Measurements from ENCODE around the gene GLRX. TPM values are rescaled to one million over a fixed set of nuclear protein-coding genes. Genes with fewer than 3 reads are reported as not detected.

Gene GLRX
- polyA plus RNA-seq, 2 of the 4 experiments (the other 2 are of a cell fraction), result 106 to 329 TPM

DNA sequence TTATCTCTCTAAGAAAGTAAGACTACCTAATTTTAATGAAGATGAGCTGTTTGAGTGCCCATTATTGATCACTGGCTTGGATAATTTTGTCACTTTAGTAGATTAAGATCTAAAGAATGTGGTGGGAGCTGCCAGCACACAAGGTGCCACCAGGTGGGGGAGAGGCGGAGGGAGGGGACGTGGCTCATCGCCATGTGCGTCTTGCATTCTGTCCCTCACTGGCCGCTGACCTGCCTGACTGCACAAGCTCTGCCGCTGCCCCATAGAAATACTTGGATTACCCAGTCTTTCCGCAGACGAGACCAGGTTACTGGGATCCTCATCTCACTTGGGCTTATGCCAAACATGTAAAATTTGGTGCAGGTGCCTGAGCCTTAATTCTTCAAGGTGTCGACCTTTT is 53.8 kb downstream of the GLRX start:
- ATAC-seq (no peak), FAIRE-seq (no peak), DNase-seq (ENCODE audit: low read depth in 1 of 2, low spot score in 1 of 2) (no peak)
- Histone ChIP-seq H3K4me2 (no peak overlapping the region), H3K9me3 (no peaks in the 10 kb centered on the region), H3K27ac (no peak overlapping the region), H3K4me3 (no peak overlapping the region), H3K4me1 (peaks cover 7% of the 10 kb centered on the region)
- 97% methylated on average over 9 of the region's 9 CpGs for WGBS (ENCODE audit: missing lambda C conversion rate)
- POLR2A ChIA-PET, result interaction anchor here (1.1 kb wide), 1 partner anchor 122 kb away, joined by 4 read pairs; the partner anchor contains the start of gene RFESD
- CTCF ChIA-PET, result interaction anchor here (2.2 to 5.9 kb wide), 4 partner anchors 14 to 105 kb away, joined by 5 to 64 read pairs (median 16); no protein-coding TSS in a partner anchor
- TF ChIP-seq ZSCAN20 (CRISPR knock-in tag; IDR thresholded peaks at IDR 0.05) (no peak), HEYL (CRISPR knock-in tag; IDR thresholded peaks at IDR 0.05) (no peak), EHMT2 (IDR thresholded peaks at IDR 0.05; ENCODE audit: low read depth) (no peak), FOSB (CRISPR knock-in tag; IDR thresholded peaks at IDR 0.05) (no peak), CHD2 (IDR thresholded peaks at IDR 0.05; ENCODE audit: low read length, partially characterized antibody) (no peak), ZFP36 (IDR thresholded peaks at IDR 0.05; ENCODE audit: borderline replicate concordance, partially characterized antibody) (no peak), CBX2 (IDR thresholded peaks at IDR 0.05; ENCODE audit: borderline replicate concordance, low read depth) (no peak), HOXB5 (CRISPR knock-in tag; IDR thresholded peaks at IDR 0.05) (no peak), TFCP2L1 (CRISPR knock-in tag; IDR thresholded peaks at IDR 0.05) (no peak), EHF (CRISPR knock-in tag; IDR thresholded peaks at IDR 0.05) (no peak), MYC (IDR thresholded peaks at IDR 0.05; ENCODE audit: borderline replicate concordance, low read length) (no peak), RFX5 (IDR thresholded peaks at IDR 0.05) (no peak), NPAS2 (CRISPR knock-in tag; IDR thresholded peaks at IDR 0.05; ENCODE audit: borderline replicate concordance) (no peak), MAFK (IDR thresholded peaks at IDR 0.05; ENCODE audit: partially characterized antibody) (no peak), RARB (CRISPR knock-in tag; IDR thresholded peaks at IDR 0.05) (no peak), JUN (IDR thresholded peaks at IDR 0.05) (no peak), NFE2L2 (conservative IDR thresholded peaks at IDR 0.05; ENCODE audit: low read length) (no peak)
- TF ChIP-seq, protein P1, sequence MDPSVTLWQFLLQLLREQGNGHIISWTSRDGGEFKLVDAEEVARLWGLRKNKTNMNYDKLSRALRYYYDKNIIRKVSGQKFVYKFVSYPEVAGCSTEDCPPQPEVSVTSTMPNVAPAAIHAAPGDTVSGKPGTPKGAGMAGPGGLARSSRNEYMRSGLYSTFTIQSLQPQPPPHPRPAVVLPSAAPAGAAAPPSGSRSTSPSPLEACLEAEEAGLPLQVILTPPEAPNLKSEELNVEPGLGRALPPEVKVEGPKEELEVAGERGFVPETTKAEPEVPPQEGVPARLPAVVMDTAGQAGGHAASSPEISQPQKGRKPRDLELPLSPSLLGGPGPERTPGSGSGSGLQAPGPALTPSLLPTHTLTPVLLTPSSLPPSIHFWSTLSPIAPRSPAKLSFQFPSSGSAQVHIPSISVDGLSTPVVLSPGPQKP (IDR thresholded peaks at IDR 0.05; ENCODE audit: low read depth, low read length), result no peak
- TF ChIP-seq, protein P2, sequence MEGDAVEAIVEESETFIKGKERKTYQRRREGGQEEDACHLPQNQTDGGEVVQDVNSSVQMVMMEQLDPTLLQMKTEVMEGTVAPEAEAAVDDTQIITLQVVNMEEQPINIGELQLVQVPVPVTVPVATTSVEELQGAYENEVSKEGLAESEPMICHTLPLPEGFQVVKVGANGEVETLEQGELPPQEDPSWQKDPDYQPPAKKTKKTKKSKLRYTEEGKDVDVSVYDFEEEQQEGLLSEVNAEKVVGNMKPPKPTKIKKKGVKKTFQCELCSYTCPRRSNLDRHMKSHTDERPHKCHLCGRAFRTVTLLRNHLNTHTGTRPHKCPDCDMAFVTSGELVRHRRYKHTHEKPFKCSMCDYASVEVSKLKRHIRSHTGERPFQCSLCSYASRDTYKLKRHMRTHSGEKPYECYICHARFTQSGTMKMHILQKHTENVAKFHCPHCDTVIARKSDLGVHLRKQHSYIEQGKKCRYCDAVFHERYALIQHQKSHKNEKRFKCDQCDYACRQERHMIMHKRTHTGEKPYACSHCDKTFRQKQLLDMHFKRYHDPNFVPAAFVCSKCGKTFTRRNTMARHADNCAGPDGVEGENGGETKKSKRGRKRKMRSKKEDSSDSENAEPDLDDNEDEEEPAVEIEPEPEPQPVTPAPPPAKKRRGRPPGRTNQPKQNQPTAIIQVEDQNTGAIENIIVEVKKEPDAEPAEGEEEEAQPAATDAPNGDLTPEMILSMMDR (IDR thresholded peaks at IDR 0.05), result no peak
- TF ChIP-seq, protein P3, sequence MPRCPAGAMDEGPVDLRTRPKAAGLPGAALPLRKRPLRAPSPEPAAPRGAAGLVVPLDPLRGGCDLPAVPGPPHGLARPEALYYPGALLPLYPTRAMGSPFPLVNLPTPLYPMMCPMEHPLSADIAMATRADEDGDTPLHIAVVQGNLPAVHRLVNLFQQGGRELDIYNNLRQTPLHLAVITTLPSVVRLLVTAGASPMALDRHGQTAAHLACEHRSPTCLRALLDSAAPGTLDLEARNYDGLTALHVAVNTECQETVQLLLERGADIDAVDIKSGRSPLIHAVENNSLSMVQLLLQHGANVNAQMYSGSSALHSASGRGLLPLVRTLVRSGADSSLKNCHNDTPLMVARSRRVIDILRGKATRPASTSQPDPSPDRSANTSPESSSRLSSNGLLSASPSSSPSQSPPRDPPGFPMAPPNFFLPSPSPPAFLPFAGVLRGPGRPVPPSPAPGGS (IDR thresholded peaks at IDR 0.05), result no peak

DNA sequence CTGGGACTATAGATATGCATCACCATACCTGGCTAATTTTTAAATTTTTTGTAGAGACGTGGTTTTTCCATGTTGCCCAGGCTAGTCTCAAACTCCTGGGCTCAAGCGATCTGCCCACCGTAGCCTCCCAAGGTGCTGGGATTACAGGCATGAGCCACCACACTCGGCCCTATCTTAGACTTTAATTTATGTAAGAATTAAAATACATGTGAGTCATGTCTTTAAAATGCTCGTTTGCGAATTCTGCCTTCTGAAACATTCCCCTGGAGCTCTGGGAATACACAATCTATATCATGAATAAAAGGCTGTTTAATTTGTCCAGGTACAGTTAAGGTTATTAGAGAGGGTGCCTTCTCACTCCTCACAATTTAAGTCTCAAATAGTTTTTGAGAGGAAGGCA is 58.6 kb downstream of the GLRX start:
- FAIRE-seq, result no peak
- H3K4me2 ChIP-seq, result no peak overlapping the region
- TF ChIP-seq, protein P4, sequence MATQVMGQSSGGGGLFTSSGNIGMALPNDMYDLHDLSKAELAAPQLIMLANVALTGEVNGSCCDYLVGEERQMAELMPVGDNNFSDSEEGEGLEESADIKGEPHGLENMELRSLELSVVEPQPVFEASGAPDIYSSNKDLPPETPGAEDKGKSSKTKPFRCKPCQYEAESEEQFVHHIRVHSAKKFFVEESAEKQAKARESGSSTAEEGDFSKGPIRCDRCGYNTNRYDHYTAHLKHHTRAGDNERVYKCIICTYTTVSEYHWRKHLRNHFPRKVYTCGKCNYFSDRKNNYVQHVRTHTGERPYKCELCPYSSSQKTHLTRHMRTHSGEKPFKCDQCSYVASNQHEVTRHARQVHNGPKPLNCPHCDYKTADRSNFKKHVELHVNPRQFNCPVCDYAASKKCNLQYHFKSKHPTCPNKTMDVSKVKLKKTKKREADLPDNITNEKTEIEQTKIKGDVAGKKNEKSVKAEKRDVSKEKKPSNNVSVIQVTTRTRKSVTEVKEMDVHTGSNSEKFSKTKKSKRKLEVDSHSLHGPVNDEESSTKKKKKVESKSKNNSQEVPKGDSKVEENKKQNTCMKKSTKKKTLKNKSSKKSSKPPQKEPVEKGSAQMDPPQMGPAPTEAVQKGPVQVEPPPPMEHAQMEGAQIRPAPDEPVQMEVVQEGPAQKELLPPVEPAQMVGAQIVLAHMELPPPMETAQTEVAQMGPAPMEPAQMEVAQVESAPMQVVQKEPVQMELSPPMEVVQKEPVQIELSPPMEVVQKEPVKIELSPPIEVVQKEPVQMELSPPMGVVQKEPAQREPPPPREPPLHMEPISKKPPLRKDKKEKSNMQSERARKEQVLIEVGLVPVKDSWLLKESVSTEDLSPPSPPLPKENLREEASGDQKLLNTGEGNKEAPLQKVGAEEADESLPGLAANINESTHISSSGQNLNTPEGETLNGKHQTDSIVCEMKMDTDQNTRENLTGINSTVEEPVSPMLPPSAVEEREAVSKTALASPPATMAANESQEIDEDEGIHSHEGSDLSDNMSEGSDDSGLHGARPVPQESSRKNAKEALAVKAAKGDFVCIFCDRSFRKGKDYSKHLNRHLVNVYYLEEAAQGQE (IDR thresholded peaks at IDR 0.05), result no peak
- no peak for TF ChIP-seq EHF (CRISPR knock-in tag; IDR thresholded peaks at IDR 0.05)
- TF ChIP-seq NR3C1 (IDR thresholded peaks at IDR 0.05), result no peak
- no peak for TF ChIP-seq HDAC2 (IDR thresholded peaks at IDR 0.05)
- TF ChIP-seq HEYL (CRISPR knock-in tag; IDR thresholded peaks at IDR 0.05), result no peak
- no peak for TF ChIP-seq FOSB (CRISPR knock-in tag; IDR thresholded peaks at IDR 0.05)
- TF ChIP-seq CBX2 (IDR thresholded peaks at IDR 0.05; ENCODE audit: borderline replicate concordance, low read depth), result no peak
- no peak for TF ChIP-seq RAD21 (conservative IDR thresholded peaks at IDR 0.05 in 1 of 2, IDR thresholded peaks at IDR 0.05 in 1 of 2)
- TF ChIP-seq CBX8 (IDR thresholded peaks at IDR 0.05), result no peak
- TF ChIP-seq RFX5 (IDR thresholded peaks at IDR 0.05), result no peak
- TF ChIP-seq MAFK (IDR thresholded peaks at IDR 0.05; ENCODE audit: partially characterized antibody), result no peak
- TF ChIP-seq JUN (IDR thresholded peaks at IDR 0.05), result no peak
- no peak for TF ChIP-seq CHD4 (IDR thresholded peaks at IDR 0.05; ENCODE audit: borderline replicate concordance)
- no peak for TF ChIP-seq NFE2L2 (conservative IDR thresholded peaks at IDR 0.05; ENCODE audit: low read length)
- no peak for TF ChIP-seq EHMT2 (IDR thresholded peaks at IDR 0.05; ENCODE audit: low read depth)
- no peak for ATAC-seq
- no peak for DNase-seq (ENCODE audit: low read depth in 1 of 2, low spot score in 1 of 2)
- H3K4me1 ChIP-seq, result peaks cover 37% of the 10 kb centered on the region
- CTCF ChIA-PET, result interaction anchor here (0.6 kb wide), 1 partner anchor 124 kb away, joined by 3 read pairs; no protein-coding TSS in a partner anchor
- POLR2A ChIA-PET, result no interaction called here
- no peak overlapping the region for H3K27ac ChIP-seq
- H3K9me3 ChIP-seq, result no peaks in the 10 kb centered on the region
- H3K4me3 ChIP-seq, result no peak overlapping the region
- 91% methylated on average over 6 of the region's 6 CpGs for WGBS (ENCODE audit: missing lambda C conversion rate)

Data from A549 (cell line).